Panc1 (cell line): ENCODE measurements around the gene MRPL55. TPM values are rescaled to one million over a fixed set of nuclear protein-coding genes. Genes with fewer than 3 reads are reported as not detected.

Source experiments
- ATAC-seq: fragments of 200-7000 bp; cut with Tn5 transposase; 2 replicates; pipeline ENCODE4 v1.9.1; 2020; ENCODE audit warnings: mild to moderate bottlenecking, moderate library complexity
- BruUV-seq: library from RNA; stranded (reverse); fragments of 400-500 nt; replicated peaks from 2 replicates; lab custom pipeline; 2021; lab: Mats Ljungman, UMichigan
- CTCF ChIA-PET: fragments of 300-600 bp; sonication (Branson Sonifier 250); formaldehyde crosslinking; loops from one replicate; lab custom pipeline; 2022; ENCODE audit warnings: antibody characterized with exemption; lab: Charles Lee
- POLR2A ChIA-PET: fragments of 300-600 bp; sonication (Branson Sonifier 250); formaldehyde crosslinking; loops from one replicate; lab custom pipeline; 2022; ENCODE audit warnings: antibody characterized with exemption; lab: Charles Lee
- DNase-seq: peaks from one replicate; pipeline ENCODE4 v3.0.0-alpha.2; 2010; ENCODE audit warnings: low read depth, low spot score
- H3K27ac ChIP-seq: 2 replicates; pipeline ENCODE4 v1.5.1; 2011; ENCODE audit warnings: mild to moderate bottlenecking, low read length, inconsistent platforms
- H3K27me3 ChIP-seq: fragments of 200-500 bp; sonication (Bioruptor generic); 2 replicates; pipeline ENCODE4 v1.6.0; 2014; ENCODE audit warnings: low read length, inconsistent platforms; ENCODE audit not compliant: control insufficient read depth, insufficient read depth
- H3K36me3 ChIP-seq: fragments of 200-500 bp; sonication (Bioruptor generic); 2 replicates; pipeline ENCODE4 v1.5.1; 2014; ENCODE audit warnings: inconsistent platforms, mild to moderate bottlenecking, low read length, moderate library complexity; ENCODE audit not compliant: control insufficient read depth, insufficient read depth
- H3K4me1 ChIP-seq: 2 replicates; pipeline ENCODE4 v1.5.1; 2011; ENCODE audit warnings: inconsistent platforms, mild to moderate bottlenecking, low read length, moderate library complexity; ENCODE audit not compliant: control insufficient read depth, insufficient read depth
- H3K4me3 ChIP-seq, 2 experiments: 2 replicates each; pipeline ENCODE4 v1.5.1; 2011 to 2012; ENCODE audit warnings: low read depth in 2 of 2, low read length in 2 of 2, mild to moderate bottlenecking in 2 of 2, inconsistent platforms in 1 of 2, moderate library complexity in 1 of 2
- H3K9me3 ChIP-seq: fragments of 200-500 bp; sonication (Bioruptor generic); 2 replicates; pipeline ENCODE4 v1.5.1; 2014; ENCODE audit warnings: low read depth, mild to moderate bottlenecking, inconsistent platforms, low read length, moderate library complexity; ENCODE audit not compliant: control insufficient read depth, insufficient read depth
- POLR2AphosphoS5 ChIP-seq: IDR thresholded peaks from 2 replicates; pipeline ENCODE4 v1.6.1; 2012; ENCODE audit warnings: mild to moderate bottlenecking, low read depth, low read length, moderate library complexity
- SIN3A ChIP-seq: IDR thresholded peaks from 2 replicates; pipeline ENCODE4 v1.6.1; 2012; ENCODE audit warnings: low read depth, mild to moderate bottlenecking, low read length, moderate library complexity, borderline replicate concordance; ENCODE audit not compliant: insufficient read depth
- TCF7L2 ChIP-seq: IDR thresholded peaks from 2 replicates; pipeline ENCODE4 v1.6.1; 2011; ENCODE audit warnings: mild to moderate bottlenecking, low read depth, low read length, inconsistent platforms
- in situ Hi-C: cut with HindIII; loops from 2 replicates; pipeline ENCODE4 v1.10.0; 2016; ENCODE audit warnings: low sequenced_read_pairs, low pct_unique_long_range_greater_than_20kb
- intact Hi-C: fragments of 100-400 bp; cut with micrococcal nuclease; formaldehyde crosslinking; loops from one replicate; pipeline ENCODE4 v1.10.0; 2022; ENCODE audit not compliant: unreplicated experiment
- total RNA-seq: library from RNA; stranded (reverse); gene quantifications from one replicate; pipeline ENCODE4 v1.2.1, GENCODE V29; 2021; ENCODE audit not compliant: unreplicated experiment
- TF ChIP-seq, protein P1 (sequence below): fragments of 450-650 bp; IDR thresholded peaks from 2 replicates; pipeline ENCODE4 v1.5.1; 2017; ENCODE audit warnings: mild to moderate bottlenecking
- TF ChIP-seq, protein P2 (sequence below), 2 experiments: IDR thresholded peaks; 2 replicates each; pipeline ENCODE4 v1.6.1; 2011 to 2012; ENCODE audit warnings: low read depth in 2 of 2, control low read depth in 1 of 2, low read length in 1 of 2, mild to moderate bottlenecking in 1 of 2, moderate library complexity in 1 of 2; ENCODE audit not compliant: insufficient read depth in 1 of 2

Gene MRPL55
- total RNA-seq, 1 experiment from 2014 or later, result 53.0 TPM

DNA sequence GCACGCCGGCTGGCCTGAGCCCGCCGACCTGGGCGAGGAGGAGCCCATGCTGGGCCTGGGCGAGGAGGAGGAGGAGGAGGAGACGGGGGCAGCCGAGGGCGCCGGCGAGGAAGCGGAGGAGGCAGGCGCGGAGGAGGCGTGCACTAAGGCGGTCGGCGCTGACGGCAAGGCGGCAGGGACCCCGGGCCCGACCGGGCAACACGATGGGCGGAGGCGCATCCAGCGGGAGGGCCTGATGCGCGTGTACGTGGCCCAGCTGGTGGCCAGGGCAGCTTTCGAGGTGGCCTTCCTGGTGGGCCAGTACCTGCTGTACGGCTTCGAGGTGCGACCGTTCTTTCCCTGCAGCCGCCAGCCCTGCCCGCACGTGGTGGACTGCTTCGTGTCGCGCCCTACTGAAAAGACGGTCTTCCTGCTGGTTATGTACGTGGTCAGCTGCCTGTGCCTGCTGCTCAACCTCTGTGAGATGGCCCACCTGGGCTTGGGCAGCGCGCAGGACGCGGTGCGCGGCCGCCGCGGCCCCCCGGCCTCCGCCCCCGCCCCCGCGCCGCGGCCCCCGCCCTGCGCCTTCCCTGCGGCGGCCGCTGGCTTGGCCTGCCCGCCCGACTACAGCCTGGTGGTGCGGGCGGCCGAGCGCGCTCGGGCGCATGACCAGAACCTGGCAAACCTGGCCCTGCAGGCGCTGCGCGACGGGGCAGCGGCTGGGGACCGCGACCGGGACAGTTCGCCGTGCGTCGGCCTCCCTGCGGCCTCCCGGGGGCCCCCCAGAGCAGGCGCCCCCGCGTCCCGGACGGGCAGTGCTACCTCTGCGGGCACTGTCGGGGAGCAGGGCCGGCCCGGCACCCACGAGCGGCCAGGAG lies 49.3 kb upstream of the MRPL55 start:
- no TSS peak for BruUV-seq
- no peak for DNase-seq
- Histone ChIP-seq H3K27me3 (no peaks in the 10 kb centered on the region), H3K9me3 (no peaks in the 10 kb centered on the region), H3K4me3 (no peak overlapping the region), H3K27ac (no peak overlapping the region), H3K36me3 (no peaks in the 10 kb centered on the region), H3K4me1 (peaks cover 8% of the 10 kb centered on the region)
- POLR2A ChIA-PET, result interaction anchor here (0.6 kb wide), 1 partner anchor 8 kb away, joined by 5 read pairs; no protein-coding TSS in a partner anchor
- ATAC-seq, result no peak
- in situ Hi-C loops, result no loop called here
- CTCF ChIA-PET, result interaction anchor here (0.5 kb wide), 1 partner anchor 150 kb away, joined by 4 read pairs; no protein-coding TSS in a partner anchor
- TF ChIP-seq, protein P1, sequence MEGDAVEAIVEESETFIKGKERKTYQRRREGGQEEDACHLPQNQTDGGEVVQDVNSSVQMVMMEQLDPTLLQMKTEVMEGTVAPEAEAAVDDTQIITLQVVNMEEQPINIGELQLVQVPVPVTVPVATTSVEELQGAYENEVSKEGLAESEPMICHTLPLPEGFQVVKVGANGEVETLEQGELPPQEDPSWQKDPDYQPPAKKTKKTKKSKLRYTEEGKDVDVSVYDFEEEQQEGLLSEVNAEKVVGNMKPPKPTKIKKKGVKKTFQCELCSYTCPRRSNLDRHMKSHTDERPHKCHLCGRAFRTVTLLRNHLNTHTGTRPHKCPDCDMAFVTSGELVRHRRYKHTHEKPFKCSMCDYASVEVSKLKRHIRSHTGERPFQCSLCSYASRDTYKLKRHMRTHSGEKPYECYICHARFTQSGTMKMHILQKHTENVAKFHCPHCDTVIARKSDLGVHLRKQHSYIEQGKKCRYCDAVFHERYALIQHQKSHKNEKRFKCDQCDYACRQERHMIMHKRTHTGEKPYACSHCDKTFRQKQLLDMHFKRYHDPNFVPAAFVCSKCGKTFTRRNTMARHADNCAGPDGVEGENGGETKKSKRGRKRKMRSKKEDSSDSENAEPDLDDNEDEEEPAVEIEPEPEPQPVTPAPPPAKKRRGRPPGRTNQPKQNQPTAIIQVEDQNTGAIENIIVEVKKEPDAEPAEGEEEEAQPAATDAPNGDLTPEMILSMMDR, result no peak
- TF ChIP-seq TCF7L2, result no peak
- TF ChIP-seq POLR2AphosphoS5, result no peak
- TF ChIP-seq, protein P2, sequence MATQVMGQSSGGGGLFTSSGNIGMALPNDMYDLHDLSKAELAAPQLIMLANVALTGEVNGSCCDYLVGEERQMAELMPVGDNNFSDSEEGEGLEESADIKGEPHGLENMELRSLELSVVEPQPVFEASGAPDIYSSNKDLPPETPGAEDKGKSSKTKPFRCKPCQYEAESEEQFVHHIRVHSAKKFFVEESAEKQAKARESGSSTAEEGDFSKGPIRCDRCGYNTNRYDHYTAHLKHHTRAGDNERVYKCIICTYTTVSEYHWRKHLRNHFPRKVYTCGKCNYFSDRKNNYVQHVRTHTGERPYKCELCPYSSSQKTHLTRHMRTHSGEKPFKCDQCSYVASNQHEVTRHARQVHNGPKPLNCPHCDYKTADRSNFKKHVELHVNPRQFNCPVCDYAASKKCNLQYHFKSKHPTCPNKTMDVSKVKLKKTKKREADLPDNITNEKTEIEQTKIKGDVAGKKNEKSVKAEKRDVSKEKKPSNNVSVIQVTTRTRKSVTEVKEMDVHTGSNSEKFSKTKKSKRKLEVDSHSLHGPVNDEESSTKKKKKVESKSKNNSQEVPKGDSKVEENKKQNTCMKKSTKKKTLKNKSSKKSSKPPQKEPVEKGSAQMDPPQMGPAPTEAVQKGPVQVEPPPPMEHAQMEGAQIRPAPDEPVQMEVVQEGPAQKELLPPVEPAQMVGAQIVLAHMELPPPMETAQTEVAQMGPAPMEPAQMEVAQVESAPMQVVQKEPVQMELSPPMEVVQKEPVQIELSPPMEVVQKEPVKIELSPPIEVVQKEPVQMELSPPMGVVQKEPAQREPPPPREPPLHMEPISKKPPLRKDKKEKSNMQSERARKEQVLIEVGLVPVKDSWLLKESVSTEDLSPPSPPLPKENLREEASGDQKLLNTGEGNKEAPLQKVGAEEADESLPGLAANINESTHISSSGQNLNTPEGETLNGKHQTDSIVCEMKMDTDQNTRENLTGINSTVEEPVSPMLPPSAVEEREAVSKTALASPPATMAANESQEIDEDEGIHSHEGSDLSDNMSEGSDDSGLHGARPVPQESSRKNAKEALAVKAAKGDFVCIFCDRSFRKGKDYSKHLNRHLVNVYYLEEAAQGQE (IDR thresholded peaks at IDR 0.05; ENCODE audit: insufficient read depth in 1 of 2, low read depth in 2 of 2, low read length in 1 of 2), result no peak
- TF ChIP-seq SIN3A, result no peak
- intact Hi-C loops, result no loop called here

DNA sequence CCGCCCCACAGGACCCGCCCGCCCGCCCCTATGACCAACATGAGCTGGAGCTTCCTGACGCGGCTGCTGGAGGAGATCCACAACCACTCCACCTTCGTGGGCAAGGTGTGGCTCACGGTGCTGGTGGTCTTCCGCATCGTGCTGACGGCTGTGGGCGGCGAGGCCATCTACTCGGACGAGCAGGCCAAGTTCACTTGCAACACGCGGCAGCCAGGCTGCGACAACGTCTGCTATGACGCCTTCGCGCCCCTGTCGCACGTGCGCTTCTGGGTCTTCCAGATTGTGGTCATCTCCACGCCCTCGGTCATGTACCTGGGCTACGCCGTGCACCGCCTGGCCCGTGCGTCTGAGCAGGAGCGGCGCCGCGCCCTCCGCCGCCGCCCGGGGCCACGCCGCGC lies 48.6 kb upstream of the MRPL55 start:
- Histone ChIP-seq H3K4me1 (peaks cover 5% of the 10 kb centered on the region), H3K36me3 (no peaks in the 10 kb centered on the region), H3K9me3 (no peaks in the 10 kb centered on the region), H3K27me3 (no peaks in the 10 kb centered on the region), H3K27ac (no peak overlapping the region), H3K4me3 (no peak overlapping the region)
- POLR2A ChIA-PET, result interaction anchor here (0.6 kb wide), 1 partner anchor 9 kb away, joined by 5 read pairs; no protein-coding TSS in a partner anchor
- DNase-seq, result no peak
- intact Hi-C loops, result no loop called here
- no peak for TF ChIP-seq TCF7L2
- TF ChIP-seq, protein P2 (IDR thresholded peaks at IDR 0.05; ENCODE audit: insufficient read depth in 1 of 2, low read depth in 2 of 2, low read length in 1 of 2), result no peak
- TF ChIP-seq POLR2AphosphoS5, result no peak
- in situ Hi-C loops, result no loop called here
- no TSS peak for BruUV-seq
- CTCF ChIA-PET, result interaction anchor here (0.5 kb wide), 1 partner anchor 150 kb away, joined by 4 read pairs; no protein-coding TSS in a partner anchor
- ATAC-seq, result no peak
